Gastrocnemius medialis (tissue), 4 donors: ENCODE data around the gene ARMS2. TPM values are rescaled to one million over a fixed set of nuclear protein-coding genes. Genes with fewer than 3 reads are reported as not detected.

Source experiments
- ATAC-seq, 2 donors: fragments of 150-250 bp; one replicate each; pipeline ENCODE4 v1.9.1; 2016
- DNase-seq, 2 donors: peaks; one replicate each; pipeline ENCODE4 v3.0.0-alpha.2; 2019
- H3K27ac ChIP-seq, 4 donors: fragments of 200-600 bp; sonication (generic); 1 replicate in 1 of 4; 2 replicates in 3 of 4; pipeline ENCODE4 v1.5.1; 2016 to 2018; ENCODE audit warnings: mild to moderate bottlenecking in 2 of 4, moderate library complexity in 1 of 4
- H3K27me3 ChIP-seq, 3 donors: fragments of 200-600 bp; sonication (generic) in 2 of 3; 1 replicate in 1 of 3; 2 replicates in 2 of 3; pipeline versions ENCODE4 v1.5.1 to v1.6.0; 2016 to 2019; ENCODE audit warnings: mild to moderate bottlenecking in 1 of 3, moderate library complexity in 1 of 3
- H3K36me3 ChIP-seq, 2 donors: fragments of 200-600 bp; sonication (generic) in 1 of 2; one replicate each; pipeline ENCODE4 v1.5.1; 2017 to 2018
- H3K4me1 ChIP-seq, 2 donors: fragments of 200-600 bp; sonication (generic) in 1 of 2; one replicate each; pipeline ENCODE4 v1.5.1; 2016 to 2017; ENCODE audit warnings: mild to moderate bottlenecking in 2 of 2
- H3K4me3 ChIP-seq, 4 donors: fragments of 200-600 bp; sonication (generic) in 3 of 4; 1 replicate in 1 of 4; 2 replicates in 3 of 4; pipeline ENCODE4 v1.5.1; 2016 to 2019; ENCODE audit warnings: mild to moderate bottlenecking in 2 of 4
- H3K9me3 ChIP-seq, 3 donors: fragments of 200-600 bp; sonication (generic) in 2 of 3; 1 replicate in 1 of 3; 2 replicates in 2 of 3; pipeline ENCODE4 v1.5.1; 2016 to 2019
- POLR2A ChIP-seq, 2 donors: fragments of 450-650 bp; IDR thresholded peaks; one replicate each; pipeline ENCODE4 v1.6.1; 2017; ENCODE audit warnings: antibody characterized with exemption in 2 of 2, mild to moderate bottlenecking in 2 of 2, moderate library complexity in 2 of 2
- in situ Hi-C, 4 donors: fragments of 200-750 bp; cut with MboI; loops; one replicate each; pipeline versions ENCODE4 v1.15.0 to v1.8.0; 2017; ENCODE audit warnings: low sequenced_read_pairs in 4 of 4
- intact Hi-C: fragments of 100-400 bp; cut with DNase I; formaldehyde crosslinking; loops from one replicate; pipeline ENCODE4 v1.15.1; 2023; ENCODE audit warnings: low total_unique reads
- total RNA-seq, 4 donors: library from RNA; depleted of rRNA; stranded (reverse); fragments of >200 nt; gene quantifications; one replicate each; pipeline versions ENCODE4 v1.1.0 to v1.2.3, GENCODE V29; 2016
- TF ChIP-seq, protein P1 (sequence below), 5 experiments: fragments of 450-650 bp in 3 of 5; fragments of 200-600 bp in 2 of 5; sonication (generic) in 2 of 5; IDR thresholded peaks in 4 of 5; conservative IDR thresholded peaks in 1 of 5; 1 replicate in 4 of 5; 2 replicates in 1 of 5; pipeline ENCODE4 v1.5.1; 2016 to 2019; ENCODE audit warnings: antibody characterized with exemption in 5 of 5, mild to moderate bottlenecking in 3 of 5, moderate library complexity in 3 of 5

ARMS2 gene
- total RNA-seq, 4 donors from 2014 or later: not detected

DNA sequence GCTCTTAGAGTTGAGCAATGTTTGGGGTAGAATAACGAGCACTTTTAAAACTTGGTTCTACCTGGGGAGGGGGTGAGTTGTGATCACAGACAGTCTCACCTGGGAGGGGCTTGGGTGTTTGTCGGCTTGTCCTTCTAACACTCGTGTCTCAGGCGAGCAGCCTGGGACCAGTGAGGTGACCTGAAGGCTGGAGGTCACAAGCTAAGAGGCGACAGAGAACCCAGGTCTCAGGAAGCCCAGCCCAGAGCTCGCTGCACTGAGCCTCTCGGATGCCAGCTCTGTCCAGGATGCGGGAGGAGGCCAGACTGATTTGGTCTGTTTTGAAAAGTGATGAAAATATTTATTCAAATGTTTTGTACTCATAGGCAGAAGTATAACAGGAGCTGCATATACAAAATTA is 18.7 kb downstream of the ARMS2 start:
- no peaks in the 10 kb centered on the region for H3K9me3 ChIP-seq
- TF ChIP-seq POLR2A (IDR thresholded peaks at IDR 0.05): no peak
- TF ChIP-seq, protein P1, sequence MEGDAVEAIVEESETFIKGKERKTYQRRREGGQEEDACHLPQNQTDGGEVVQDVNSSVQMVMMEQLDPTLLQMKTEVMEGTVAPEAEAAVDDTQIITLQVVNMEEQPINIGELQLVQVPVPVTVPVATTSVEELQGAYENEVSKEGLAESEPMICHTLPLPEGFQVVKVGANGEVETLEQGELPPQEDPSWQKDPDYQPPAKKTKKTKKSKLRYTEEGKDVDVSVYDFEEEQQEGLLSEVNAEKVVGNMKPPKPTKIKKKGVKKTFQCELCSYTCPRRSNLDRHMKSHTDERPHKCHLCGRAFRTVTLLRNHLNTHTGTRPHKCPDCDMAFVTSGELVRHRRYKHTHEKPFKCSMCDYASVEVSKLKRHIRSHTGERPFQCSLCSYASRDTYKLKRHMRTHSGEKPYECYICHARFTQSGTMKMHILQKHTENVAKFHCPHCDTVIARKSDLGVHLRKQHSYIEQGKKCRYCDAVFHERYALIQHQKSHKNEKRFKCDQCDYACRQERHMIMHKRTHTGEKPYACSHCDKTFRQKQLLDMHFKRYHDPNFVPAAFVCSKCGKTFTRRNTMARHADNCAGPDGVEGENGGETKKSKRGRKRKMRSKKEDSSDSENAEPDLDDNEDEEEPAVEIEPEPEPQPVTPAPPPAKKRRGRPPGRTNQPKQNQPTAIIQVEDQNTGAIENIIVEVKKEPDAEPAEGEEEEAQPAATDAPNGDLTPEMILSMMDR (IDR thresholded peaks at IDR 0.05 in 4 of 5, conservative IDR thresholded peaks at IDR 0.05 in 1 of 5): no peak
- no peaks in the 10 kb centered on the region for H3K27me3 ChIP-seq
- intact Hi-C loops: no loop called here
- no peak overlapping the region for H3K4me3 ChIP-seq
- no peaks in the 10 kb centered on the region for H3K36me3 ChIP-seq
- H3K4me1 ChIP-seq: peaks cover 28 to 31% of the 10 kb centered on the region in 2 donors
- no peak overlapping the region for H3K27ac ChIP-seq
- in situ Hi-C loops: no loop called here
- DNase-seq (no peak), ATAC-seq (no peak)

DNA sequence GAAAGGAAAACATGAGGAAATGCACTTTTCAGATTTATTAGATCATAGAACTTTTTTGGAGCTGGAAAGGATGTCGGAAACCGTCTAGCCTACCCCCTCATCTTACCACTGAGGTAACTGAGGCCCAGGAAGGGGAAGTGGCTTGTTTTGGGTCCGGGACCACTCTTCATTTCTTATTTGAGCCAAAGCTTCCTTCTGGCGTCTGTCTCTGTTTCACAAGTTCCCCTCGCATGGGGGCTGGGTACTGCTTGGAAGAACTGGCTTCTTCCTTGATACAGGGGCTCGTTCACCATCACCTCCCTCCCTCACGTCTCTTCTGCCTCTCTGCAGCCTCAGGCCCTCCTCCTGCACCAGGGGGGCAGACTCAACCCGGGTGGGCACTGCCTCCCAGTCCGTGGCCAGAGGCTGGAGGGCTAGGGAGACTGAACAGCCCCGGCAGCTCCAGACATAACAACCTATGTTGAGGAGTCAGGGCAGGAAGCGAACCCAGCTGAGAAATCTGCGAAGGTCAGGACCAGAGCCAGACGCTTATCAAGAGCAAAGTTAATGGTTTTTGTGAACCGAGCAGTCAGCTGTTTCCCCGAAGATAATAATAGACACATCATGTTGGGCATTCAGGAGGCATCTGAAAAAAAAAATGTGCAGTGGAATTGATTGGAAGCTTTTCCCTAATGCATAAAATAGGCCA is 19.8 kb downstream of the ARMS2 start:
- ATAC-seq (no peak), DNase-seq (no peak)
- Histone ChIP-seq H3K4me3 (no peak overlapping the region), H3K4me1 (peaks cover 21 to 22% of the 10 kb centered on the region in 2 donors), H3K9me3 (no peaks in the 10 kb centered on the region), H3K27me3 (no peaks in the 10 kb centered on the region), H3K27ac (peak overlapping the region in 2 of 4 donors; percentile 11 to 48), H3K36me3 (no peaks in the 10 kb centered on the region)
- TF ChIP-seq POLR2A (IDR thresholded peaks at IDR 0.05): no peak
- TF ChIP-seq, protein P1 (IDR thresholded peaks at IDR 0.05 in 4 of 5, conservative IDR thresholded peaks at IDR 0.05 in 1 of 5): no peak
- intact Hi-C loops: no loop called here
- in situ Hi-C loops: no loop called here

DNA sequence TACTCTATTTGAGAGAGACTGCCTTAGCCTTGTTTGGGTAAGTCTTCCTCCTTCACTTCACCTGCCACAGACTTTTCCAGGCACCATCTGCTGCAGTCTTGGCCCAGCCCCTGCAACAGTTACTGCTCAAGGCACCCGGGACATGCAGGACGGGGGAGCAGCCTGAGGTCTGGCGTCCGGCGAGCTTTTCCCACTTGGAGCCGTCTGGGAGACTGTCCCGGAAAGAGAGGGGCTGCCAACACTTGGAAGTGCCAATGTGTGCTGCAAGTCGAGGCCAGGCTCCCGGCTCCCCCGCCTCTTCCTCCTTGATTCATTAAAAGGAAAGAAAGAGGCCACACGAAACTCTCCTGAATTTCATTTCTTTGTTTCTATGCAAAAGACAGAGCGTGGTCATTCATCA is 20.6 kb downstream of the ARMS2 start:
- Histone ChIP-seq H3K4me3 (no peak overlapping the region), H3K4me1 (peaks cover 16 to 17% of the 10 kb centered on the region in 2 donors), H3K36me3 (no peaks in the 10 kb centered on the region), H3K9me3 (no peaks in the 10 kb centered on the region), H3K27me3 (no peaks in the 10 kb centered on the region), H3K27ac (no peak overlapping the region)
- TF ChIP-seq, protein P1 (IDR thresholded peaks at IDR 0.05 in 4 of 5, conservative IDR thresholded peaks at IDR 0.05 in 1 of 5): no peak
- no peak for TF ChIP-seq POLR2A (IDR thresholded peaks at IDR 0.05)
- in situ Hi-C loops (no loop called here), intact Hi-C loops (no loop called here)
- peak; percentile 30 to 64 for DNase-seq
- ATAC-seq: no peak

DNA sequence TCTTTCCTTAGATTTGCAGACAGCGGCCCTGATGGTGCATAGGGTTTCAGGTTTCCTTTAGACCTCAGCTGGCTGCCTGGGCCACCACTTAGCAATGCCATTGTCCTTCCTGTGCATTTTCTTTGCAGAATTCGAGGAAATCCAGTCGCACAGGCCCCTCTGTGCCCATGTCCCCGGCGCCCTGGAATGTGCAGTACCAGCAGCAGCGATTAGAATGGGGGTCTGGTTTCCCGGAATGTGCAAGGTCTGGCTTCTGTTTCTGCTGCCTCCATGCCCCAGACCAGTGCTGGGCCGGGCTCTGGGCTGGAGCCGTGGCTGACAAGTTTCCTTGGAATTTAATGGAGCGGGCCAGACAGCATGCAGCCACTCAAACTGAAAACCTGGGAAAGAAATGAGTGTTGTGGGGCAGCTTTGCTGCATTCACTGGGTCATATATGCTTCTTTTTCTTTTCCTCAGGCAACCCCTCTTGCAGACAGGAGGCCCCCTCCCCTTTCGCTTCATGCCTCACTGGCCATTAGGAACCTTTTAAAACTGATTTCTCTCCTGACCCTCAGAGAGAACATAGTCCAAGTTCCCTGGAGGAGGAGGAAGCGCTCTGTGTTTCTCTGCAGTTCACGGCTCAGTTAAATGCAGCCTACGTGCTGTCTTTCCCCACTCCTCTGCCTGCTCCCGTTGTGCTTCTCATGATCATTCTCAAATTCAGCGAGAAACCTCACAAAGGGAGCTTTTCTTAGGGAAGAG is 21.3 kb downstream of the ARMS2 start:
- TF ChIP-seq, protein P1 (IDR thresholded peaks at IDR 0.05 in 4 of 5, conservative IDR thresholded peaks at IDR 0.05 in 1 of 5): no peak
- TF ChIP-seq POLR2A (IDR thresholded peaks at IDR 0.05): no peak
- no peak overlapping the region for H3K4me3 ChIP-seq
- peaks cover 16 to 17% of the 10 kb centered on the region in 2 donors for H3K4me1 ChIP-seq
- in situ Hi-C loops: no loop called here
- no peaks in the 10 kb centered on the region for H3K36me3 ChIP-seq
- intact Hi-C loops: no loop called here
- no peak for ATAC-seq
- H3K27me3 ChIP-seq: no peaks in the 10 kb centered on the region
- no peak for DNase-seq
- no peaks in the 10 kb centered on the region for H3K9me3 ChIP-seq
- H3K27ac ChIP-seq: no peak overlapping the region
